C4-2B (cell line): ENCODE data around the gene ADGRA1.

Experiments
- H3K27ac ChIP-seq: fragments of 450-650 bp; 2 replicates; pipeline ENCODE4 v1.5.1; 2017
- CTCF ChIP-seq: fragments of 450-650 bp; conservative IDR thresholded peaks from 2 replicates; pipeline ENCODE4 v1.5.1; 2017; ENCODE audit warnings: mild to moderate bottlenecking
- ZFX ChIP-seq: fragments of 450-650 bp; IDR thresholded peaks from 2 replicates; pipeline ENCODE4 v1.6.1; 2017

Gene ADGRA1

GRCh38 chr10:133129071-133129858, 41.5 kb downstream of the ADGRA1 start:
- no peak for TF ChIP-seq ZFX
- no peak for TF ChIP-seq CTCF
- no peak overlapping the region for H3K27ac ChIP-seq

- no peak for TF ChIP-seq ZFX
- no peak for TF ChIP-seq CTCF
- H3K27ac ChIP-seq: no peak overlapping the region
Observed at GRCh38 chr10:133129859-133130495, 42.3 kb downstream of the ADGRA1 start.

- TF ChIP-seq ZFX (no peak), CTCF (no peak)
- no peak overlapping the region for H3K27ac ChIP-seq
Observed at GRCh38 chr10:133130602-133131001, 42.9 kb downstream of the ADGRA1 start.

- H3K27ac ChIP-seq: no peak overlapping the region
- TF ChIP-seq CTCF: no peak
- no peak for TF ChIP-seq ZFX
Observed at GRCh38 chr10:133131053-133131452, 43.3 kb downstream of the ADGRA1 start.

- no peak for TF ChIP-seq ZFX
- no peak for TF ChIP-seq CTCF
- H3K27ac ChIP-seq: no peak overlapping the region
Observed at GRCh38 chr10:133131734-133132472, 44.2 kb downstream of the ADGRA1 start.

GRCh38 chr10:133132473-133133291, 45.0 kb downstream of the ADGRA1 start:
- TF ChIP-seq CTCF: no peak
- TF ChIP-seq ZFX: no peak
- H3K27ac ChIP-seq: no peak overlapping the region
